Neural cell (in vitro differentiated cells): Measurements from ENCODE around the gene SH3BP5L. TPM values are rescaled to one million over a fixed set of nuclear protein-coding genes. Genes with fewer than 3 reads are reported as not detected.

ENCODE experiments used
- H2AFZ ChIP-seq: fragments of 200-600, 300-800 bp; sonication (generic), shearing (Covaris generic); 2 replicates; pipeline ENCODE4 v1.6.0; 2014; ENCODE audit warnings: low read depth, mild to moderate bottlenecking, antibody characterized with exemption, low read length, moderate library complexity
- H3F3A ChIP-seq: fragments of 200-600 bp; shearing (Covaris generic); 2 replicates; pipeline ENCODE4 v1.6.1; 2016; ENCODE audit warnings: mild to moderate bottlenecking, moderate library complexity, mixed read lengths, antibody characterized with exemption, low read length; ENCODE audit not compliant: insufficient read depth, poor library complexity, severe bottlenecking
- H3K27ac ChIP-seq: fragments of 200-600, 300-800 bp; sonication (generic), shearing (Covaris generic); 2 replicates; pipeline ENCODE4 v1.5.1; 2014; ENCODE audit warnings: mild to moderate bottlenecking, low read length, moderate library complexity
- H3K27me3 ChIP-seq: fragments of 300-800, 200-600 bp; sonication (generic), shearing (Covaris generic); 2 replicates; pipeline ENCODE4 v1.6.0; 2014; ENCODE audit warnings: mild to moderate bottlenecking, low read depth, low read length, moderate library complexity; ENCODE audit not compliant: insufficient read depth
- H3K36me3 ChIP-seq: fragments of 300-800, 200-600 bp; sonication (generic), shearing (Covaris generic); 2 replicates; pipeline ENCODE4 v1.5.1; 2014; ENCODE audit warnings: mild to moderate bottlenecking, antibody characterized with exemption, low read length, moderate library complexity; ENCODE audit not compliant: insufficient read depth
- H3K4me2 ChIP-seq: fragments of 300-800, 200-600 bp; sonication (generic), shearing (Covaris generic); 2 replicates; pipeline ENCODE4 v1.6.0; 2014; ENCODE audit warnings: mild to moderate bottlenecking, low read length
- H3K4me3 ChIP-seq: fragments of 300-800, 200-600 bp; sonication (generic), shearing (Covaris generic); 2 replicates; pipeline ENCODE4 v1.5.1; 2014; ENCODE audit warnings: mild to moderate bottlenecking, low read length, moderate library complexity
- H3K79me2 ChIP-seq: fragments of 200-600 bp; shearing (Covaris generic); replicated peaks from 2 replicates; pipeline ENCODE4 v1.6.0; 2014; ENCODE audit warnings: mild to moderate bottlenecking, low read length, moderate library complexity; ENCODE audit not compliant: insufficient read depth
- H3K9ac ChIP-seq: fragments of 300-800, 200-600 bp; sonication (generic), shearing (Covaris generic); 2 replicates; pipeline ENCODE4 v1.6.1; 2016; ENCODE audit warnings: mild to moderate bottlenecking, low read length, mixed read lengths
- H3K9me2 ChIP-seq: fragments of 200-600 bp; shearing (Covaris generic); 2 replicates; pipeline ENCODE4 v1.6.1; 2016; ENCODE audit warnings: mild to moderate bottlenecking, low read length, mixed read lengths; ENCODE audit not compliant: insufficient read depth
- H3K9me3 ChIP-seq: fragments of 200-600, 300-800 bp; sonication (generic), shearing (Covaris generic); 2 replicates; pipeline ENCODE4 v1.6.1; 2016; ENCODE audit warnings: mild to moderate bottlenecking, mixed run types, low read length, moderate library complexity, mixed read lengths
- H4K20me1 ChIP-seq: fragments of 200-600 bp; shearing (Covaris generic); 2 replicates; pipeline ENCODE4 v1.6.1; 2016; ENCODE audit warnings: mild to moderate bottlenecking, mixed run types; ENCODE audit not compliant: insufficient read depth
- EP300 ChIP-seq: fragments of 450-650 bp; conservative IDR thresholded peaks from 2 replicates; pipeline ENCODE4 v1.6.1; 2014; ENCODE audit warnings: antibody characterized with exemption, mild to moderate bottlenecking, moderate library complexity; ENCODE audit not compliant: poor library complexity, severe bottlenecking
- EZH2 ChIP-seq: fragments of 200-600, 300-800 bp; shearing (Covaris generic), sonication (generic); IDR thresholded peaks from 2 replicates; pipeline ENCODE4 v1.6.1; 2014; ENCODE audit warnings: antibody characterized with exemption, low read length, borderline replicate concordance, mild to moderate bottlenecking; ENCODE audit not compliant: insufficient read depth, poor library complexity, severe bottlenecking
- MXI1 ChIP-seq: fragments of 450-650 bp; conservative IDR thresholded peaks from 2 replicates; pipeline ENCODE4 v1.6.1; 2014; ENCODE audit warnings: antibody characterized with exemption, mild to moderate bottlenecking; ENCODE audit not compliant: poor library complexity, severe bottlenecking
- POLR2AphosphoS5 ChIP-seq: IDR thresholded peaks from 2 replicates; pipeline ENCODE4 v1.6.1; 2012
- RAD21 ChIP-seq: fragments of 450-650 bp; conservative IDR thresholded peaks from 2 replicates; pipeline ENCODE4 v1.6.1; 2014; ENCODE audit warnings: antibody characterized with exemption, mild to moderate bottlenecking, moderate library complexity
- SMC3 ChIP-seq: fragments of 450-650 bp; conservative IDR thresholded peaks from 2 replicates; pipeline ENCODE4 v1.6.1; 2014; ENCODE audit warnings: antibody characterized with exemption, mild to moderate bottlenecking, moderate library complexity; ENCODE audit not compliant: poor library complexity
- TAF1 ChIP-seq: IDR thresholded peaks from 2 replicates; pipeline ENCODE4 v1.6.1; 2012; ENCODE audit warnings: low read depth
- polyA plus RNA-seq: library from polyadenylated mRNA; depleted of rRNA; stranded (reverse); fragments of >200 nt; gene quantifications from 2 replicates; pipeline ENCODE4 v1.2.3, GENCODE V29; 2014
- TF ChIP-seq, protein P1 (sequence below): IDR thresholded peaks from 2 replicates; pipeline ENCODE4 v1.6.1; 2012; ENCODE audit warnings: borderline replicate concordance
- TF ChIP-seq, protein P2 (sequence below): fragments of 450-650 bp; IDR thresholded peaks from 2 replicates; pipeline ENCODE4 v1.5.1; 2014; ENCODE audit warnings: antibody characterized with exemption, mild to moderate bottlenecking, moderate library complexity; ENCODE audit not compliant: poor library complexity, severe bottlenecking

The SH3BP5L gene
- polyA plus RNA-seq, 1 donor from 2014 or later: 38.6 TPM

DNA sequence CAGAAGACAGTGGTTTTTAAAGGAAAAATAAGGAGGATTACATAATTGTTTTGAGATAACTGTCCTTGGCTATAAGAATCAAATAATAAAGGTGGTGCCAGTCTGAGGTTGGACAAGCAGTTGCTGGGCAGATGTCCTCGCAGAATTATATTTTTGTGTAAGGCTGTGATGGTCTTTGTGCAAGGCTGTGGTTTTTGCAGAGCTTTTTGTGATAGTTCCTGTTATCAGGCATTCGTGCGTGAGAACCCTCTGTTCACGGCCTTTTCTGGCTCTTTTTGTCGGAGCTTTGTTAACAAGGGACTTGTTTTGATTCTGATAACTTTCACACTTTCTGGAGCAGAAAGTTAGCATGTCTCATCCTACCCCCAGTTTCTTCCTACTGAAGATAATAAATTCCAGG lies 33.4 kb downstream of the SH3BP5L start:
- Histone ChIP-seq H3K27me3 (no peaks in the 10 kb centered on the region), H3K9me3 (no peaks in the 10 kb centered on the region), H4K20me1 (no peaks in the 10 kb centered on the region), H3K9me2 (no peaks in the 10 kb centered on the region), H3K4me3 (no peak overlapping the region), H3K36me3 (no peaks in the 10 kb centered on the region), H2AFZ (no peak overlapping the region), H3K9ac (no peak overlapping the region), H3F3A (no peaks in the 10 kb centered on the region), H3K27ac (no peak overlapping the region), H3K79me2 (no peaks in the 10 kb centered on the region), H3K4me2 (no peak overlapping the region)
- no peak for TF ChIP-seq POLR2AphosphoS5
- TF ChIP-seq SMC3: no peak
- TF ChIP-seq RAD21: no peak
- TF ChIP-seq, protein P1, sequence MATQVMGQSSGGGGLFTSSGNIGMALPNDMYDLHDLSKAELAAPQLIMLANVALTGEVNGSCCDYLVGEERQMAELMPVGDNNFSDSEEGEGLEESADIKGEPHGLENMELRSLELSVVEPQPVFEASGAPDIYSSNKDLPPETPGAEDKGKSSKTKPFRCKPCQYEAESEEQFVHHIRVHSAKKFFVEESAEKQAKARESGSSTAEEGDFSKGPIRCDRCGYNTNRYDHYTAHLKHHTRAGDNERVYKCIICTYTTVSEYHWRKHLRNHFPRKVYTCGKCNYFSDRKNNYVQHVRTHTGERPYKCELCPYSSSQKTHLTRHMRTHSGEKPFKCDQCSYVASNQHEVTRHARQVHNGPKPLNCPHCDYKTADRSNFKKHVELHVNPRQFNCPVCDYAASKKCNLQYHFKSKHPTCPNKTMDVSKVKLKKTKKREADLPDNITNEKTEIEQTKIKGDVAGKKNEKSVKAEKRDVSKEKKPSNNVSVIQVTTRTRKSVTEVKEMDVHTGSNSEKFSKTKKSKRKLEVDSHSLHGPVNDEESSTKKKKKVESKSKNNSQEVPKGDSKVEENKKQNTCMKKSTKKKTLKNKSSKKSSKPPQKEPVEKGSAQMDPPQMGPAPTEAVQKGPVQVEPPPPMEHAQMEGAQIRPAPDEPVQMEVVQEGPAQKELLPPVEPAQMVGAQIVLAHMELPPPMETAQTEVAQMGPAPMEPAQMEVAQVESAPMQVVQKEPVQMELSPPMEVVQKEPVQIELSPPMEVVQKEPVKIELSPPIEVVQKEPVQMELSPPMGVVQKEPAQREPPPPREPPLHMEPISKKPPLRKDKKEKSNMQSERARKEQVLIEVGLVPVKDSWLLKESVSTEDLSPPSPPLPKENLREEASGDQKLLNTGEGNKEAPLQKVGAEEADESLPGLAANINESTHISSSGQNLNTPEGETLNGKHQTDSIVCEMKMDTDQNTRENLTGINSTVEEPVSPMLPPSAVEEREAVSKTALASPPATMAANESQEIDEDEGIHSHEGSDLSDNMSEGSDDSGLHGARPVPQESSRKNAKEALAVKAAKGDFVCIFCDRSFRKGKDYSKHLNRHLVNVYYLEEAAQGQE: no peak
- TF ChIP-seq, protein P2, sequence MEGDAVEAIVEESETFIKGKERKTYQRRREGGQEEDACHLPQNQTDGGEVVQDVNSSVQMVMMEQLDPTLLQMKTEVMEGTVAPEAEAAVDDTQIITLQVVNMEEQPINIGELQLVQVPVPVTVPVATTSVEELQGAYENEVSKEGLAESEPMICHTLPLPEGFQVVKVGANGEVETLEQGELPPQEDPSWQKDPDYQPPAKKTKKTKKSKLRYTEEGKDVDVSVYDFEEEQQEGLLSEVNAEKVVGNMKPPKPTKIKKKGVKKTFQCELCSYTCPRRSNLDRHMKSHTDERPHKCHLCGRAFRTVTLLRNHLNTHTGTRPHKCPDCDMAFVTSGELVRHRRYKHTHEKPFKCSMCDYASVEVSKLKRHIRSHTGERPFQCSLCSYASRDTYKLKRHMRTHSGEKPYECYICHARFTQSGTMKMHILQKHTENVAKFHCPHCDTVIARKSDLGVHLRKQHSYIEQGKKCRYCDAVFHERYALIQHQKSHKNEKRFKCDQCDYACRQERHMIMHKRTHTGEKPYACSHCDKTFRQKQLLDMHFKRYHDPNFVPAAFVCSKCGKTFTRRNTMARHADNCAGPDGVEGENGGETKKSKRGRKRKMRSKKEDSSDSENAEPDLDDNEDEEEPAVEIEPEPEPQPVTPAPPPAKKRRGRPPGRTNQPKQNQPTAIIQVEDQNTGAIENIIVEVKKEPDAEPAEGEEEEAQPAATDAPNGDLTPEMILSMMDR: no peak
- no peak for TF ChIP-seq EP300
- no peak for TF ChIP-seq TAF1
- no peak for TF ChIP-seq MXI1
- no peak for TF ChIP-seq EZH2

DNA sequence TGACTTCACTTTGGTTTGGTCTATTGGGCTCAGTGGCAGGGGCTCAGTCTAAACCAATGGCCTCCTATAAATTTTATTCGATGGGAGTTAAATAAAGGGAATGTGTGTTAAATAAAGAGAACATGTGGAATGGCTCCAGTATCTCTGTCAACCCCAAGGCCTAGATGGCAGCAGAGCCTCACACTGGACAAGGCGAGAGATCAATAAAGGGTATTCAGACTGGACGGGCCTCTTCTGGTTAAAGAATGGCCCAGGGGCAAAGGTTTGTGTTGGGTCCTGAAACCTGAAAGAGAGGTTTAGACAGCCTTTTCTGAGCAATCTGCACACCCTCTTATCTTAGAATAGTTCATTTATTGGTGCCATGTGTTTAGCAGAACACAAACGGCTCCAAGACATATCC lies 34.7 kb downstream of the SH3BP5L start:
- H3K9me3 ChIP-seq: no peaks in the 10 kb centered on the region
- no peaks in the 10 kb centered on the region for H4K20me1 ChIP-seq
- H3K4me2 ChIP-seq: no peak overlapping the region
- no peak overlapping the region for H3K4me3 ChIP-seq
- no peak overlapping the region for H2AFZ ChIP-seq
- no peaks in the 10 kb centered on the region for H3K79me2 ChIP-seq
- no peaks in the 10 kb centered on the region for H3K9me2 ChIP-seq
- H3K36me3 ChIP-seq: no peaks in the 10 kb centered on the region
- H3K9ac ChIP-seq: no peak overlapping the region
- TF ChIP-seq, protein P1: no peak
- TF ChIP-seq MXI1 (no peak), RAD21 (no peak), EZH2 (no peak), SMC3 (no peak), EP300 (no peak), TAF1 (no peak), POLR2AphosphoS5 (no peak)
- TF ChIP-seq, protein P2: no peak
- H3K27ac ChIP-seq: no peak overlapping the region
- H3K27me3 ChIP-seq: no peaks in the 10 kb centered on the region
- no peaks in the 10 kb centered on the region for H3F3A ChIP-seq
